Sigmoid colon (tissue), 4 donors: ENCODE data around the gene KRTAP9-9.

ENCODE experiments used
- EP300 ChIP-seq, 4 donors: sonication (generic); formaldehyde crosslinking; IDR thresholded peaks; one replicate each; pipeline ENCODE4 v1.6.1; 2017; ENCODE audit warnings: antibody characterized with exemption in 4 of 4
- POLR2A ChIP-seq, 2 donors: fragments of 450-650 bp; IDR thresholded peaks; one replicate each; pipeline ENCODE4 v1.6.1; 2016; ENCODE audit warnings: antibody characterized with exemption in 2 of 2, mild to moderate bottlenecking in 2 of 2, moderate library complexity in 2 of 2
- POLR2AphosphoS5 ChIP-seq, 4 donors: sonication (generic); formaldehyde crosslinking; IDR thresholded peaks; one replicate each; pipeline ENCODE4 v1.6.1; 2017; ENCODE audit warnings: antibody characterized with exemption in 4 of 4
- TF ChIP-seq, protein P1 (sequence below), 4 experiments: fragments of 450-650 bp in 3 of 4; fragments of 200-600 bp in 1 of 4; IDR thresholded peaks; one replicate each; pipeline ENCODE4 v1.5.1; 2016 to 2019; ENCODE audit warnings: antibody characterized with exemption in 4 of 4, mild to moderate bottlenecking in 3 of 4, moderate library complexity in 2 of 4

- TF ChIP-seq, protein P1, sequence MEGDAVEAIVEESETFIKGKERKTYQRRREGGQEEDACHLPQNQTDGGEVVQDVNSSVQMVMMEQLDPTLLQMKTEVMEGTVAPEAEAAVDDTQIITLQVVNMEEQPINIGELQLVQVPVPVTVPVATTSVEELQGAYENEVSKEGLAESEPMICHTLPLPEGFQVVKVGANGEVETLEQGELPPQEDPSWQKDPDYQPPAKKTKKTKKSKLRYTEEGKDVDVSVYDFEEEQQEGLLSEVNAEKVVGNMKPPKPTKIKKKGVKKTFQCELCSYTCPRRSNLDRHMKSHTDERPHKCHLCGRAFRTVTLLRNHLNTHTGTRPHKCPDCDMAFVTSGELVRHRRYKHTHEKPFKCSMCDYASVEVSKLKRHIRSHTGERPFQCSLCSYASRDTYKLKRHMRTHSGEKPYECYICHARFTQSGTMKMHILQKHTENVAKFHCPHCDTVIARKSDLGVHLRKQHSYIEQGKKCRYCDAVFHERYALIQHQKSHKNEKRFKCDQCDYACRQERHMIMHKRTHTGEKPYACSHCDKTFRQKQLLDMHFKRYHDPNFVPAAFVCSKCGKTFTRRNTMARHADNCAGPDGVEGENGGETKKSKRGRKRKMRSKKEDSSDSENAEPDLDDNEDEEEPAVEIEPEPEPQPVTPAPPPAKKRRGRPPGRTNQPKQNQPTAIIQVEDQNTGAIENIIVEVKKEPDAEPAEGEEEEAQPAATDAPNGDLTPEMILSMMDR (IDR thresholded peaks at IDR 0.05), result no peak
- no peak for TF ChIP-seq POLR2A (IDR thresholded peaks at IDR 0.05)
- TF ChIP-seq EP300 (IDR thresholded peaks at IDR 0.05), result no peak
- TF ChIP-seq POLR2AphosphoS5 (IDR thresholded peaks at IDR 0.05), result no peak
These were observed 46.1 kb downstream of the KRTAP9-9 start for GRCh38 chr17:41301204-41301790.
